Keratinocyte (primary cell): ENCODE data around the gene MED27.

ENCODE experiments used
- CTCF ChIP-seq, 3 experiments: IDR thresholded peaks in 1 of 3; conservative IDR thresholded peaks in 1 of 3; optimal IDR thresholded peaks in 1 of 3; 2 replicates in 2 of 3; 3 replicates in 1 of 3; pipeline versions ENCODE3 to v1.5.1; 2011; ENCODE audit warnings: low read length in 3 of 3, mild to moderate bottlenecking in 3 of 3, moderate library complexity in 2 of 3, control low read depth in 1 of 3, inconsistent platforms in 1 of 3; ENCODE audit not compliant: insufficient read depth in 2 of 3; ENCODE audit errors: extremely low read depth in 1 of 3
- EZH2 ChIP-seq: IDR thresholded peaks from one replicate; pipeline ENCODE4 v1.6.1; 2012; ENCODE audit warnings: inconsistent platforms, mild to moderate bottlenecking, low read length, moderate library complexity

- TF ChIP-seq CTCF (optimal IDR thresholded peaks at IDR 0.05 in 1 of 3, IDR thresholded peaks at IDR 0.05 in 1 of 3, conservative IDR thresholded peaks at IDR 0.05 in 1 of 3; ENCODE audit: extremely low read depth in 1 of 3, insufficient read depth in 2 of 3, low read length in 3 of 3) (no peak), EZH2 (no peak)
These were observed 95.1 kb downstream of the MED27 start for GRCh38 chr9:131984564-131984963.
